ENCODE results near the gene OR7D4.
"Not testable (repeated sequence)": the region's sequence is repeated elsewhere in the genome, so short reads cannot be mapped to it uniquely, and the experiment has no call there.

Gene OR7D4

DNA sequence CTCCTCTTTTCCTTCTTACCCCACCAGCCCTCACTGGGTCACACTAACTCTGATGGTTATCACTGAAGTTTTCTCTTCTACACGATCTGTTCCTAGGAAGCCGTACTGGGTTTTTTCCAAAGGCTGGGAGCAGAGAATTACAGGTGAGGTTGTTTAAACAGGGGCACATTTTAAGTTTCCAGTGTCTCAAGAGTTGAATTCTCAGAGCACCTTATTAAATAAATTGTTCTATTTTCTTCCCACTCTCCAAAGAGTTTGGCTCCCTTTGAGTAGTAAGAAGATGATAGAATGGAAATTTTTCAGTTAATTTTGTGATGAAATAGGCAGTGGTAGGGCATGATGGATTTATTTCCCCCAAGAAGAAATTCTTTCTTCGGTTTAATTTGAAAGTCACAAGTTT lies at the start of gene OR7D4:
Gene OR7D4, minus strand, starts transcription at position 101 of the 400 bp plus-strand sequence. CDS start 4,752 bp downstream, outside the sequence.
- DNase-seq (ENCODE audit: low spot score), result no peak

DNA sequence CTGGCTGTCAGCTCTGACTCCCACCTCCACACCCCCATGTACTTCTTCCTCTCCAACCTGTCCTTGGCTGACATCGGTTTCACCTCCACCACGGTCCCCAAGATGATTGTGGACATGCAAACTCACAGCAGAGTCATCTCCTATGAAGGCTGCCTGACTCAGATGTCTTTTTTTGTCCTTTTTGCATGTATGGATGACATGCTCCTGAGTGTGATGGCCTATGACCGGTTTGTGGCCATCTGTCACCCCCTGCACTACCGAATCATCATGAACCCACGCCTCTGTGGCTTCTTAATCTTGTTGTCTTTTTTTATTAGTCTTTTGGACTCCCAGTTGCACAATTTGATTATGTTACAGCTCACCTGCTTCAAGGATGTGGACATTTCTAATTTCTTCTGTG lies 31.8 kb upstream of the OR7D4 start:
- DNase-seq (ENCODE audit: low spot score), result no peak

DNA sequence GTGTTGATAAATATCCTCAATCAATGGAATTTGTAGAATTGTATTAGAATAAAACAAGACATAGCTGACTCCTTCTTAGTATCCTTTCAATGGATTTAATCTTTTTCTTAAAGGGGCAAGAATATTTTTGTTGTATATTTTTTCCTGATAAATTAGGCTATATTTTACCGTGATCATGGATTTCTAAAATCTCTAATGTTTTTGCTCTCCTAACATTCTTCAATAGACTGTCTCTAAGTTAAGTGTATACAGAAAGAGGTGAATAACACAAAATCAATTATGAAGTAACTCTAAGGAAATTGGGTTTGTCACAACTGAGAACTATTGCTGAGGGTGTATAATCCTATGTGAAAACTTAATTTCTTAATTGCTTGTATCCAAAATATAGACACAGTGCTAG lies 31.2 kb upstream of the OR7D4 start, which contains the start of gene OR7E24:
Gene OR7E24, plus strand, starts transcription at position 301 of the 400 bp plus-strand sequence. CDS start 114 bp downstream, outside the sequence.
- no peak for DNase-seq (ENCODE audit: low spot score)

DNA sequence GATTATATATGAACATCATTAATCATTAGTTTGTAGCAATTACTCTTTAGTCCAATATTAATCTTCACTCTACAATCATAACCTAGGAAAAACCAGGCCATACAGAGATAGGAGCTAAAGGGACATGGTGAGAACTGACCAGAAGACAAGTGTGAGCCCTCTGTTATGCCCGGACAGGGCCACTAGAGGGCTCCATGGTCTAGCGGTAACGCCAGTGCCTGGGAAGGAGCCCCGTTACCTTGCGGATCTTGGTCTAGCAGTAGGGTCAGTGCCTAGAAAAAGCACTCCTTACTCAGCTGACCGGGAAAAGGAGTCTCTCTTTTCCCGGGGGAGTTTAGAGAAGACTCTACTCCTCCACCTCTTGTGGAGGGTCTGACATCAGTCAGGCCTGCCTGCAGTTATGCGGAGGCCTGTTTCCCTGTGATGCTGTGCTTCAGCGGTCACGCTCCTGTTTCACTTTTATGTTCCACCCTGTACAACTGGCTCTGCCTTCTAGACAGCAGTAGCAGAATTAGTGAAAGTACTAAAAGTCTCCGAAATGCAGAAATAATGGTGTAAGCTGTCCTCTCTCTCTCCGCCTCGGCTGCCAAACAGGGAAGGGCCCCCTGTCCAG lies 13.8 kb downstream of the OR7D4 start:
- DNase-seq (ENCODE audit: low spot score), result peak; percentile 31

GRCh38 chr19:9198044-9198443 lies 21.3 kb downstream of the OR7D4 start:
- DNase-seq (ENCODE audit: low spot score), result not testable (repeated sequence)

GRCh38 chr19:9189535-9189934 lies 29.9 kb downstream of the OR7D4 start:
- DNase-seq (ENCODE audit: low spot score), result no peak

GRCh38 chr19:9187191-9187590 lies 32.2 kb downstream of the OR7D4 start:
- no peak for DNase-seq (ENCODE audit: low spot score)

- no peak for DNase-seq (ENCODE audit: low spot score)
Observed at GRCh38 chr19:9183000-9183399, 36.4 kb downstream of the OR7D4 start.

- no peak for DNase-seq (ENCODE audit: low spot score)
Observed at GRCh38 chr19:9178901-9179300, 40.5 kb downstream of the OR7D4 start, which contains the start of gene OR7D2. Gene OR7D2, plus strand, starts transcription at chr19:9178979. Its CDS starts 6,803 bp downstream, at chr19:9185782.

DNA sequence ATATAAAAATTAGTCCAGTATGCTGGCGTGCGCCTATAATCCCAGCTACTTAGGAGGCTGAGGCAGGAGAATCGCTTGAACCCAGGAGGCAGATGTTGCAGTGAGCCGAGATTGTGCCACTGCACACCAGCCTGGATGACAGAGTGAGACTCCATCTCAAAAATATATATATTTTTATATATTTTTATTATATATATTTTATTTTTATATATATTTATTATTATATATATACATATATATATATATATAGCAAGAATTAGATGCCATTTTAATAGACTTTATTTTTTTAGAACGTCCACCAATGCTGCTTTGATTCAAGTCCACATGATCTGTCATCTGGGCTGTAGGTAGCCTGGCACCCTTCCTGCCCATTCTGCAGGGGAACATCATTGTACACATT lies 44.1 kb downstream of the OR7D4 start:
- DNase-seq (ENCODE audit: low spot score), result no peak

- DNase-seq (ENCODE audit: low spot score), result no peak
Observed at GRCh38 chr19:9171393-9171991, 47.9 kb downstream of the OR7D4 start.

GRCh38 chr19:9166846-9167245 lies 52.5 kb downstream of the OR7D4 start:
- DNase-seq (ENCODE audit: low spot score), result no peak

DNA sequence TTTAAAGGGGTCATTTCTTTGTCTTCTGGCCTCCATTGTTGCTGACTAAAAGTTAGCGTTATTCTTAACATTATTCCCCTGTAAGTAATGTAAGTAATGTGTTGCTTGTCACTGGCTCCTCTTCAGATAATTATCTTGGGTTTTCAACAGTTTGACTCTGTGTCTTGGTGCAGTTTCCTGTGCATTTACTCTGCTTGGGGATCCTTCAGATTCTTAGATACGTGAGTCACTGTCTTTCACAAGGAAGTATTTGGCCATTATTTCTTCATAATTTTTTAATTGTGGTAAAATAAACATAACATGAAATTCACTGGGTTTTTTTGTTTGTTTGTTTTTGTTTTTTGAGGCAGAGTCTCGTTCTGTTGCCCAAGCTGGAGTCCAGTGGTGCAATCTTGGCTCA lies 54.1 kb downstream of the OR7D4 start:
- DNase-seq (ENCODE audit: low spot score), result no peak

DNA sequence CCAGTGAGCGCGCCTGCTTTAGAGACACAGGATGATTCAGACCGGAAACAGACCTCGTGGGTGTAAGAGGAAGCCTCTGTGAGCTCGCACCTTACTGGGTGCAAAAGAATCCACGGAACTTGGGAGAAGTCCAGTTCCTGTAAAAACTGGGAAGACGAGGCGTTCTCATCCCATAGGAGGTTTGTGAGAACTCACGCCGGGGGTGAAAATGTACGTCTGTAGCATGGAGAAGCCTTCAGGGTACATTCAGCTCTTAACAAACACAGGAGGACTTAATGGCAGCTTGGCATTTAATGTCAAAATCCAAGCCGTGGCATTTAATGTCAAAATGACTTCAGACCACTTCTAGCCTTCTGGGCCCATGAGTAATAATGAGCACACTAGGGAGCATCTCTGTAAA lies 58.0 kb downstream of the OR7D4 start:
- no peak for DNase-seq (ENCODE audit: low spot score)
